Measurements from ENCODE around the gene OR6C4.

DNA sequence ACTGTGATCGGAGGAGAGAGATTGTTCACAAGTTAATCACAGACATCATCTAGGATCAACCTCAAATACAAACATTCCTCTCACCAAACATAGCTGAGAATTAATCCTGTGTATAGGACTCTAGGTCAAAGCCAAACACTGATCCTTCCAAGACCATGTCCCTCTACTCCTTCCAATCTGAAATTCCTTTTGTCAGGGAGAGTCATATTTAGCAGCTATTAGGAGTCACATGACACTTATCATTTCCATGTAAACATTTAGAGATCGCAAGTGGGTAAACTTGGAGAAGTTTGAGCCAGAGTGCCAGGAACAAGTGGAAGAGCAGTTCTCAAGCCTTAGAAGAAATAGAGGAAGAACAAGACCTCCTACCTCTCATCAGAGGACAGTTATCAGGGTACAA is 36.4 kb downstream of the OR6C4 start:
- TF ChIP-seq, protein P1, sequence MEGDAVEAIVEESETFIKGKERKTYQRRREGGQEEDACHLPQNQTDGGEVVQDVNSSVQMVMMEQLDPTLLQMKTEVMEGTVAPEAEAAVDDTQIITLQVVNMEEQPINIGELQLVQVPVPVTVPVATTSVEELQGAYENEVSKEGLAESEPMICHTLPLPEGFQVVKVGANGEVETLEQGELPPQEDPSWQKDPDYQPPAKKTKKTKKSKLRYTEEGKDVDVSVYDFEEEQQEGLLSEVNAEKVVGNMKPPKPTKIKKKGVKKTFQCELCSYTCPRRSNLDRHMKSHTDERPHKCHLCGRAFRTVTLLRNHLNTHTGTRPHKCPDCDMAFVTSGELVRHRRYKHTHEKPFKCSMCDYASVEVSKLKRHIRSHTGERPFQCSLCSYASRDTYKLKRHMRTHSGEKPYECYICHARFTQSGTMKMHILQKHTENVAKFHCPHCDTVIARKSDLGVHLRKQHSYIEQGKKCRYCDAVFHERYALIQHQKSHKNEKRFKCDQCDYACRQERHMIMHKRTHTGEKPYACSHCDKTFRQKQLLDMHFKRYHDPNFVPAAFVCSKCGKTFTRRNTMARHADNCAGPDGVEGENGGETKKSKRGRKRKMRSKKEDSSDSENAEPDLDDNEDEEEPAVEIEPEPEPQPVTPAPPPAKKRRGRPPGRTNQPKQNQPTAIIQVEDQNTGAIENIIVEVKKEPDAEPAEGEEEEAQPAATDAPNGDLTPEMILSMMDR (IDR thresholded peaks at IDR 0.05), result no peak
- TF ChIP-seq POLR2AphosphoS5 (IDR thresholded peaks at IDR 0.05) (no peak), POLR2A (IDR thresholded peaks at IDR 0.05) (no peak)

Measured in transverse colon (tissue), 4 donors.